Measurements from ENCODE around the gene RMRP. TPM values are rescaled to one million over a fixed set of nuclear protein-coding genes. Genes with fewer than 3 reads are reported as not detected.
A peak's percentile ranks its signal among the peaks of the same experiment; 100 is the strongest.

The RMRP gene
- total RNA-seq, 1 donor from 2014 or later: 21,148 TPM

DNA sequence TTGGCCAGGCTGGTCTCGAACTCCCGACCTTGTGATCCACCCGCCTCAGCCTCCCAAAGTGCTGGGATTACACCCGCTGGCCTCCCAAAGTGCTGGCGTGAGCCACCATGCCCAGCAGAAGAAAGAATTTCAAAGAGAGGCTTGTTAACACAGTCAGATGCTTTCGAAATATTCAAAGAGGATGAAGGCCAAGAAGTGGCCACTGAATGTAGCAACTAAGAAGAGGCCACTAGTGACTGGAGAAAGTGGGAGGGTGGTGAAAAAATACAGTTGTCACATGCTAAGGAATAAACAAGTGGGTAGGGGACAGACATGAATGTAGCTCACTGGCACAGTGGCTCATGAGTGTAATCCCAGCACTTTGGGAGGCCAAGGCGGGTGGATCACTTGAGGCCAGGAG, 44.9 kb upstream of the RMRP start:
- Mint-ChIP-seq H3K4me1 (no peaks in the 10 kb centered on the region), H3K27me3 (ENCODE audit: low read depth) (no peaks in the 10 kb centered on the region), H3K27ac (no peak overlapping the region), H3K9me3 (no peaks in the 10 kb centered on the region), H3K36me3 (peaks cover 43% of the 10 kb centered on the region), H3K4me3 (no peak overlapping the region)
- no peak for DNase-seq (ENCODE audit: low spot score in 2 of 2, unreplicated experiment in 2 of 2)
- TF ChIP-seq CTCF (IDR thresholded peaks at IDR 0.05; ENCODE audit: unreplicated experiment): no peak

DNA sequence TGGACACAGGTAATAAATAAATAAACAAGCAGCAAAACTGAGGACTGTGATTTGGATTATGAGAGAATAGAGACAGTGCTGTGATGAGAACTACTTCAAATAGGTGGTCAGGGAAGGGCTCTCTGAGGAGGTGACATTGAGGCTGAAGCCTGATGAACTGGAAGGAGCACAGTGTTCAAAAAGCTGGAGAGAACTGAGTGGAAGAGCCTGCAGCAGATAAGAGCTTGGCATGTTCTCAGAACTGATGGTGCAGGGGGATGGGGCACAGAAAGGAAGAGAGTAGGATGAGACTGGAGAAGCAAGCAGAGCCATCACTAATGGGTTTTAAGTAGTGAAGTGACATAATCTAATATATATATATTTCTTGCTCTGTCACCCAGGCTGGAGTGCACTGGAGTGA, 43.1 kb upstream of the RMRP start:
- Mint-ChIP-seq H3K9me3 (no peaks in the 10 kb centered on the region), H3K4me3 (no peak overlapping the region), H3K27me3 (ENCODE audit: low read depth) (no peaks in the 10 kb centered on the region), H3K36me3 (peaks cover 37% of the 10 kb centered on the region), H3K4me1 (no peaks in the 10 kb centered on the region), H3K27ac (no peak overlapping the region)
- DNase-seq (ENCODE audit: low spot score in 2 of 2, unreplicated experiment in 2 of 2): no peak
- no peak for TF ChIP-seq CTCF (IDR thresholded peaks at IDR 0.05; ENCODE audit: unreplicated experiment)

GRCh38 chr9:35700031-35700430, 42.2 kb upstream of the RMRP start:
- no peak for TF ChIP-seq CTCF (IDR thresholded peaks at IDR 0.05; ENCODE audit: unreplicated experiment)
- DNase-seq (ENCODE audit: low spot score in 2 of 2, unreplicated experiment in 2 of 2): no peak
- H3K9me3 Mint-ChIP-seq: no peaks in the 10 kb centered on the region
- H3K27me3 Mint-ChIP-seq (ENCODE audit: low read depth): no peaks in the 10 kb centered on the region
- H3K27ac Mint-ChIP-seq: no peak overlapping the region
- no peak overlapping the region for H3K4me3 Mint-ChIP-seq
- H3K4me1 Mint-ChIP-seq: no peaks in the 10 kb centered on the region
- peaks cover 34% of the 10 kb centered on the region for H3K36me3 Mint-ChIP-seq

GRCh38 chr9:35698231-35698630, 40.4 kb upstream of the RMRP start:
- Mint-ChIP-seq H3K27ac (no peak overlapping the region), H3K27me3 (ENCODE audit: low read depth) (no peaks in the 10 kb centered on the region), H3K4me3 (no peak overlapping the region), H3K36me3 (peaks cover 21% of the 10 kb centered on the region), H3K9me3 (no peaks in the 10 kb centered on the region), H3K4me1 (no peaks in the 10 kb centered on the region)
- DNase-seq (ENCODE audit: low spot score in 2 of 2, unreplicated experiment in 2 of 2): no peak
- TF ChIP-seq CTCF (IDR thresholded peaks at IDR 0.05; ENCODE audit: unreplicated experiment): no peak

DNA sequence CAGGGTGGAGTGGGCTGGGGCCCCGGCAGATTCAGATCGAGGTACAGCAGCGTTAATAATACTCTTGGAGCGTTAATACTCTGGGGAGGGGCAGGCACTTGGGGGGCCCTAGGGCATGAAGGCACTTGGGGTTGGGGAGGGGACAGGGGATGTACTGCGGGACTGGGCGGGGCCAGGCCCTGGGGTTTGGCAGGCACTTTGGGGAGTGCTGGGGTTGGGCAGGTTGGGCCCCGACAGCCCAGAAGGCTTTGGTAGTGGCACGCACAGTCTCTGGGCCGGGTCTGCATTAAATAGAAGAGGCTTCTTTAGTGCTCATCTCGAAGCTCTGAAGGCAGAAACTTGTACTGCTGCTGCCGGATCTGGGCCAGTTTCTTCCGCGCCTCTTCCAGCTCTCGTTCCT, 39.7 kb upstream of the RMRP start:
- TF ChIP-seq CTCF (IDR thresholded peaks at IDR 0.05; ENCODE audit: unreplicated experiment): no peak
- no peaks in the 10 kb centered on the region for H3K9me3 Mint-ChIP-seq
- H3K4me3 Mint-ChIP-seq: no peak overlapping the region
- no peaks in the 10 kb centered on the region for H3K27me3 Mint-ChIP-seq (ENCODE audit: low read depth)
- H3K4me1 Mint-ChIP-seq: no peaks in the 10 kb centered on the region
- no peak for DNase-seq (ENCODE audit: low spot score in 2 of 2, unreplicated experiment in 2 of 2)
- H3K27ac Mint-ChIP-seq: peak overlapping the region; percentile 48
- peaks cover 15% of the 10 kb centered on the region for H3K36me3 Mint-ChIP-seq

All from mesothelial cell of epicardium (in vitro differentiated cells).